Measurements from ENCODE around the gene FOXC1. TPM values are rescaled to one million over a fixed set of nuclear protein-coding genes. Genes with fewer than 3 reads are reported as not detected.
A peak's percentile ranks its signal among the peaks of the same experiment; 100 is the strongest.

FOXC1 gene
- total and polyA plus RNA-seq, 9 donors, result 1.1 to 4.1 (median 2.4) TPM

GRCh38 chr6:1604158-1605003 lies 5.3 kb upstream of the FOXC1 start:
- Histone ChIP-seq H3K36me3 (ENCODE audit: control insufficient read depth, insufficient read depth, low read length) (no peaks in the 10 kb centered on the region), H3K27me3 (ENCODE audit: control insufficient read depth, insufficient read depth, low read length) (peaks cover 91% of the 10 kb centered on the region), H3K9me3 (replicated peaks; ENCODE audit: control insufficient read depth, low read depth, low read length) (no peaks in the 10 kb centered on the region), H3K27ac (ENCODE audit: low read length) (no peak overlapping the region), H3K4me1 (ENCODE audit: control insufficient read depth, insufficient read depth, low read length) (peaks cover 34% of the 10 kb centered on the region), H3K4me3 (ENCODE audit: low read length) (peak overlapping the region; percentile 30)
- WGBS (ENCODE audit: insufficient coverage), result under 1% methylated on average over 83 of the region's 85 CpGs
- DNase-seq, result peak; percentile 62

GRCh38 chr6:1605004-1605892 lies 4.5 kb upstream of the FOXC1 start:
- WGBS (ENCODE audit: insufficient coverage), result 1% methylated on average over 49 of the region's 65 CpGs

GRCh38 chr6:1605893-1606779 lies 3.6 kb upstream of the FOXC1 start:
- peaks cover 86% of the 10 kb centered on the region for H3K27me3 ChIP-seq (ENCODE audit: control insufficient read depth, insufficient read depth, low read length)
- H3K4me1 ChIP-seq (ENCODE audit: control insufficient read depth, insufficient read depth, low read length), result peaks cover 38% of the 10 kb centered on the region

More at GRCh38 chr6:1605004-1605892, 4.5 kb upstream of the FOXC1 start:
- no peak for DNase-seq
- Histone ChIP-seq H3K4me1 (ENCODE audit: control insufficient read depth, insufficient read depth, low read length) (peaks cover 34% of the 10 kb centered on the region), H3K27ac (ENCODE audit: low read length) (no peak overlapping the region), H3K27me3 (ENCODE audit: control insufficient read depth, insufficient read depth, low read length) (peaks cover 88% of the 10 kb centered on the region), H3K9me3 (replicated peaks; ENCODE audit: control insufficient read depth, low read depth, low read length) (no peaks in the 10 kb centered on the region), H3K36me3 (ENCODE audit: control insufficient read depth, insufficient read depth, low read length) (no peaks in the 10 kb centered on the region), H3K4me3 (ENCODE audit: low read length) (peak overlapping the region; percentile 30)

GRCh38 chr6:1606780-1607515 lies 2.8 kb upstream of the FOXC1 start:
- peaks cover 82% of the 10 kb centered on the region for H3K27me3 ChIP-seq (ENCODE audit: control insufficient read depth, insufficient read depth, low read length)
- no peak overlapping the region for H3K27ac ChIP-seq (ENCODE audit: low read length)
- DNase-seq, result no peak
- WGBS (ENCODE audit: insufficient coverage), result 0% methylated on average over 4 of the region's 22 CpGs
- H3K36me3 ChIP-seq (ENCODE audit: control insufficient read depth, insufficient read depth, low read length), result no peaks in the 10 kb centered on the region
- H3K4me3 ChIP-seq (ENCODE audit: low read length), result no peak overlapping the region
- H3K4me1 ChIP-seq (ENCODE audit: control insufficient read depth, insufficient read depth, low read length), result peaks cover 41% of the 10 kb centered on the region
- H3K9me3 ChIP-seq (replicated peaks; ENCODE audit: control insufficient read depth, low read depth, low read length), result no peaks in the 10 kb centered on the region

More at GRCh38 chr6:1605893-1606779, 3.6 kb upstream of the FOXC1 start:
- Histone ChIP-seq H3K9me3 (replicated peaks; ENCODE audit: control insufficient read depth, low read depth, low read length) (no peaks in the 10 kb centered on the region), H3K4me3 (ENCODE audit: low read length) (no peak overlapping the region), H3K27ac (ENCODE audit: low read length) (no peak overlapping the region), H3K36me3 (ENCODE audit: control insufficient read depth, insufficient read depth, low read length) (no peaks in the 10 kb centered on the region)
- no peak for DNase-seq
- whole genome bisulfite sequencing (ENCODE audit: insufficient coverage), result 10% methylated on average over 4 of the region's 26 CpGs

GRCh38 chr6:1607516-1608221 lies 2.0 kb upstream of the FOXC1 start:
- WGBS (ENCODE audit: insufficient coverage), result 11% methylated on average over 16 of the region's 32 CpGs
- H3K27me3 ChIP-seq (ENCODE audit: control insufficient read depth, insufficient read depth, low read length), result peaks cover 82% of the 10 kb centered on the region

GRCh38 chr6:1608222-1609040 lies 1.3 kb upstream of the FOXC1 start:
- WGBS (ENCODE audit: insufficient coverage), result 8% methylated on average over 51 of the region's 59 CpGs
- H3K4me3 ChIP-seq (ENCODE audit: low read length), result no peak overlapping the region
- no peak overlapping the region for H3K27ac ChIP-seq (ENCODE audit: low read length)
- H3K27me3 ChIP-seq (ENCODE audit: control insufficient read depth, insufficient read depth, low read length), result peaks cover 82% of the 10 kb centered on the region
- no peak for DNase-seq
- H3K9me3 ChIP-seq (replicated peaks; ENCODE audit: control insufficient read depth, low read depth, low read length), result no peaks in the 10 kb centered on the region
- no peaks in the 10 kb centered on the region for H3K36me3 ChIP-seq (ENCODE audit: control insufficient read depth, insufficient read depth, low read length)
- H3K4me1 ChIP-seq (ENCODE audit: control insufficient read depth, insufficient read depth, low read length), result peaks cover 41% of the 10 kb centered on the region

More at GRCh38 chr6:1607516-1608221, 2.0 kb upstream of the FOXC1 start:
- H3K36me3 ChIP-seq (ENCODE audit: control insufficient read depth, insufficient read depth, low read length), result no peaks in the 10 kb centered on the region
- no peaks in the 10 kb centered on the region for H3K9me3 ChIP-seq (replicated peaks; ENCODE audit: control insufficient read depth, low read depth, low read length)
- H3K4me1 ChIP-seq (ENCODE audit: control insufficient read depth, insufficient read depth, low read length), result peaks cover 41% of the 10 kb centered on the region
- DNase-seq, result no peak
- no peak overlapping the region for H3K27ac ChIP-seq (ENCODE audit: low read length)
- H3K4me3 ChIP-seq (ENCODE audit: low read length), result no peak overlapping the region

- H3K27ac ChIP-seq (ENCODE audit: low read length), result no peak overlapping the region
These were observed 571 bp upstream of the FOXC1 start for GRCh38 chr6:1609041-1609647.

More at GRCh38 chr6:1609041-1609647, 571 bp upstream of the FOXC1 start:
- H3K27me3 ChIP-seq (ENCODE audit: control insufficient read depth, insufficient read depth, low read length), result peaks cover 82% of the 10 kb centered on the region
- no peaks in the 10 kb centered on the region for H3K36me3 ChIP-seq (ENCODE audit: control insufficient read depth, insufficient read depth, low read length)
- WGBS (ENCODE audit: insufficient coverage), result 2% methylated on average over 45 of the region's 58 CpGs
- peak overlapping the region; percentile 45 for H3K4me3 ChIP-seq (ENCODE audit: low read length)
- peaks cover 46% of the 10 kb centered on the region for H3K4me1 ChIP-seq (ENCODE audit: control insufficient read depth, insufficient read depth, low read length)
- peak; percentile 58 for DNase-seq
- H3K9me3 ChIP-seq (replicated peaks; ENCODE audit: control insufficient read depth, low read depth, low read length), result no peaks in the 10 kb centered on the region

Measured in muscle of leg (tissue), 11 donors.